IPS-NIHi11 (cell line): ENCODE data around the gene KDM2B.

Source experiments
- DNase-seq: peaks from one replicate; pipeline ENCODE4 v3.0.0; 2012; ENCODE audit warnings: mixed read lengths, low spot score

Gene KDM2B

GRCh38 chr12:121580959-121581685, at the start of gene KDM2B:
Gene KDM2B (minus strand): TSS chr12:121581023. CDS start chr12:121580911, 112 bp downstream.
- DNase-seq, result no peak

DNA sequence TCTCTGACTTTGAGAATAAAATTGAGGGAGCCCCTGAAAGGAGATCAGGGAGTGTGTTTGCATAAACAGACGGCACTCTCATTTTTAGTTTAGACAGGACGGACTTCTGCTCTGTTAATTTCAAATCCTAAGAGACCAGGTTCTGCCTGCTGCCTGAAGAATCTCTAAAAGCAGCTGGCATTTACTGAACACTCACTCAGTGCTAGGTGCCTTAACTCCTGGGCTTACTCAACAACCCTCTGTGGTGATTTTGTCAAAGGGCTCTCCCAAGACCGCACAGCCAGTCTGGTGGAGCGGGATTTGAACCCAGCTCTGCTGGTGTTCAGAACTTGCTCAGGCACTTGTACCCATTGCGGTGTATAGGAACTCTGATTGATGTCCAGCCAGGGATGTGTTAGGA, 47.7 kb upstream of the KDM2B start:
- no peak for DNase-seq

- no peak for DNase-seq
Observed at GRCh38 chr12:121628037-121628436, 47.2 kb upstream of the KDM2B start.

DNA sequence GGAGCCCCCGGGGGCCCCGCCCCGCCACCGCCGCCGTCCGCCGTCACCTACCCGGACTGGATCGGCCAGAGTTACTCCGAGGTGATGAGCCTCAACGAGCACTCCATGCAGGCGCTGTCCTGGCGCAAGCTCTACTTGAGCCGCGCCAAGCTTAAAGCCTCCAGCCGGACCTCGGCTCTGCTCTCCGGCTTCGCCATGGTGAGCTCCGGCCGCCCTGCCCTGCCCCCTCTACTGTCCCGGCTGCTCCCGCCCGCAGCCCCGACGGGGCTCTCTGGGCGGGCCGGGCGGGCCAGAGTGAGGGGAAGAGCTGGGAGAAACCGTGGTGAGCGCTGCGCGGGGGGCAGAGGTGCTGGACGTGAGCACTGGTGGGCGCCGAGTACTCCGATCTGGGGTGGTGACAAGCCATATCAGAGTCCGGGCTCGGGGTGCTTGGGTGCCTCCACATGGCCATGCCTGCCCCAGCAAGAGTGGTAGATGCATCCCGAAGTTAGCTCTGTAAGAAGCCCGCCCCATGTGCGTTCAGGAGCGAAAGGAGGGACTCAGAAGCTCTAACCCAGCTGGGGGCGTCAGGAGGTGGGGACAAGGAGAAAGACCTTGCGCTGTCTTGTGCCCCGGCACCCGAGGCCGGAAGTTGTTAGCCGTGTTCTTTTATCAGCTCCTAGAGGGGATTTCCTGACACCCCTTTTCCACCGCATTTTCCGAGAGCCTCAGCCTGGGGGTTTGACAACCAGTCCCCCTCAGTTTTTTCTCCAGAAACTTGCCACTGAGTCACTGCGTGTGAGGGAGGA, 46.2 kb upstream of the KDM2B start:
- peak; percentile 70 for DNase-seq

- peak; percentile 94 for DNase-seq
Observed at GRCh38 chr12:121626087-121626852, 45.4 kb upstream of the KDM2B start, which contains the start of gene ORAI1. Gene ORAI1 (plus strand): TSS chr12:121626530.

DNA sequence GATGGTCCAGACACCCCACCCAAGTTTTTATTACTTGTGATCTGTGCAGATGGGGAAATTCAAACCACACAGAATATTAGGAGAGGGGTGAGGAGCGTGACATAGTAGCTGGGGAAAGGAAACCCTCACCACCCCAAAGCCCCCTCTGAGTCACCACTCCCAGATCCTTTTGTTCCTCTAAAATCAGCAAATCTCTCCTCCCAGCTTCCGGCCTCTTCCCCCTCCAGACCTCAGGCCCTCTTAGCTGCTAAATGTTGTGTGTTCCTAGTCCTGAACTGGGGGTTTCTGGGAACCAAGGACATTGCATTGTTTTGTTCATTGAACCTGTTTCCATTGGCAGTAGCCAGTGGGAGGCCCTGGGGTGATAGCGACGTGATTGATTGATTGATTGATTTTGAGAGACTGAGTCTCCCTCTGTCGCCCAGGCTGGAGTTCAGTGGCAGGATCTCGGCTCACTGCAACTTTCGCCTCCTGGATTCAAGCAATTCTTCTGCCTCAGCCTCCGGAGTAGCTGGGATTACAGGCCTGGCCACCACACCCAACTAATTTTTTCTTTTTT, 39.6 kb upstream of the KDM2B start:
- no peak for DNase-seq

- DNase-seq, result no peak
Observed at GRCh38 chr12:121618659-121619233, 37.9 kb upstream of the KDM2B start.

GRCh38 chr12:121614872-121615467, 34.1 kb upstream of the KDM2B start:
- DNase-seq, result no peak

DNA sequence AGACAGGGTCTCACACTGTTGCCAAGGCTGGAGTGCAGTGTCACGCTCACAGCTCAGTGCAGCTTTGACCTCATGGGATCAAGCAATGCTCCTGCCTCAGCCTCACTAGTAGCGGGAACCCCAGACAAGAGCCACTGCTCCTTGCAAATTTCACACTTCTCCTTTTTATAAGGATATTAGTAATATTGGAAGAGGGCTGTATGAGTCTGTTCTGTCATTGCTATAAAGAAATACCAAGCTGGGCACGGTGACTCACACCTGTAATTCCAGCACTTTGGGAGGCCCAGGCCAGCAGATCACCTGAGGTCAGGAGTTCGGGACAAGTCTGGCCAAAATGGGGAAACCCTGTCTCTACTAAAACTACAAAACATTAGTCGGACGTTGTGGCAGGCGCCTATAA, 32.6 kb upstream of the KDM2B start:
- DNase-seq, result no peak

DNA sequence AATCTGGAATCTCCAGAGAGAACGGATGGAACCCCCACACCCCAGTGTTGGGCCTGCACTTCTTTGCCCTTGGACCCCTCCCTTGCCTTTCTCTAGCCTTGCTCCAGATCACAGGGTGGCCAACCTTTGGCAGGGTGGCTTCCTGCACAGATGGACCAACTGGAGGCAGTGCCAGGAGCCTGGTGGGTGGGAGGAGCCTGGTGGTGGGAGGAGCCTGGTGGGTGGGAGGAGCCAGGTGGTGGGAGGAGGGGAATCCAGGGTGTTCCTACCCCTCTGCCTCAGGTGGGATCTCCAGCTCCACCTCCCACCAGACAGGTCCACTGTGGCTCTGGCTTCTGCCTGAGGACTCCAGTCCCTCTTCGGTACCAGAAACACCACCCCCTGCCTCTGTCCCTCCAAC, 30.5 kb upstream of the KDM2B start:
- peak; percentile 87 for DNase-seq

DNA sequence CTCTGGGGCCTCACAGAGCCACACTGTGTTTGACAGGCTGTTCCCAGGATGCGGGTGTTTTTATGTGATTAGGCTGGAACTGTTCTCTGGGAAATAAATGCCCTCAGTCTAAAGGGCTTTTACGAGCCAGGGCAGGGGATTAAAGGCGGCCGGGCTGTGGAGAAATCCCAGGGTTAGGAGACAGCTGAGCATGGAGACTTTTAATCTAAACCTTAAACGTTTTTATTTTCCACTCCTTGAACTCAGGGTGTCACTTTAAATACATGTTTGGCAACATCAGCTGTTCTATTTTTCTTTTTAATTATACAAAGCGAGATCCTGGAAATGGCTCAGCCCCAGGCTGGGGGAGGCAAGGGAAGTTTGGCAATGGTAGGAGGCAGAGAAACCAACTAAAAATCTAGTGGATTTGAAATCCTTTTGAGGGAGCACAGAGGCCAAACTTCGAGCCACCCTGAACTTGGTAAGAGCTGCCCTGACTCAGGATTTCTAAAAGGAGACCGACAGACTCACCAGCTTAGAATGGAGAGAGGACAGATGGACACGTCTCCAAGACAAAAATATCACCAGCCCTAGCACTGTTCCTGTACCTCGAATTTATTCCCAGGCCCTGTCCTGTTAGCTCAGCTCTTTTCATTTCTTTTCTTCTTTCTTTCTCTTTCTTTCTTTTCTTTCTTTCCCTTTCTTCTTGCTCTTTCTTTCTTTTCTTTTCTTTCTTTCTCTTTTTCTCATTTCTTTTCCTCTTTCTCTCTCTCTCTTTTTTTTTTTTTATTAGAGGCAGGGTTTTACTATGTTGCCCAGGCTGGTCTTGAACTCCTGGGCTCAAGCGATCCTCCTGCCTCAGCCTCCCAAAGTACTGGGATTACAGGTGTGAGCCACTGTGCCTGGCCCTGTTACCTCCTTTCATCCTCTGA, 29.7 kb upstream of the KDM2B start:
- DNase-seq, result no peak

DNA sequence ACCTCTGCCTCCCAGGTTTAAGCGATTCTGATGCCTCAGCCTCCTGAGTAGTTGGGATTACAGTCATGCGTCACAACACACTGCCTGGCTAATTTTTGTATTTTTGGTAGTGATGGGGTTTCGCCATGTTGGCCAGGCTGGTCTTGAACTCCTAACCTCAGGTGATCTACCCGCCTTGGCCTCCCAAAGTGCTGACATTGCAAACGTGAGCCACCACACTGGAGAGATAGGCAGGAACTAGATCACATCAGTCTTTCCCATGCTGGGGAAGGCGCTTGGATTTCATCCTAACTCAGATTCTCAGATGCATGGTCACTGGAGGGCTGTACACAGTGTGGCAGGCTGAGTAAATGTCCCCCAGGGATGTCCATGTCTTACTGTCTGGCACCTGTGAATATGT, 27.5 kb upstream of the KDM2B start:
- no peak for DNase-seq

DNA sequence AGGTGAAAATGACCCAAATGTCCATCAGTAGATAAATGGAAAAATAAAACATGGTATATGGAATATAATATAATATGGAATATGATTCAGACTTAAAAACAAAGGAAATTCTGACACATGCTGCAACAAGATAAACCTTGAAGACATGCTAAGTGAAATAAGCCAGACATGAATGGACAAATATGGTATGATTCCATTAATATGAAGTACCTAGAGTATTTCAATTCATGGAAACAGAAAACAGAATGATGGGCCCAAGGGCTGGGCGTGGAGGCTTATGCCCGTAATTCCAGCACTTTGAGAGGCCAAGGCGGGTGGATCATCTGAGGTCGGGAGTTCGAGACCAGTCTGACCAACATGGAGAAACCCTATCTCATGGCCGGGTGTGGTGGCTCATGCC, 22.8 kb upstream of the KDM2B start:
- no peak for DNase-seq

- DNase-seq, result no peak
Observed at GRCh38 chr12:121602766-121603165, 21.9 kb upstream of the KDM2B start.

- no peak for DNase-seq
Observed at GRCh38 chr12:121600702-121601336, 20.0 kb upstream of the KDM2B start.

- no peak for DNase-seq
Observed at GRCh38 chr12:121596526-121596925, 15.7 kb upstream of the KDM2B start.

GRCh38 chr12:121595520-121595919, 14.7 kb upstream of the KDM2B start:
- no peak for DNase-seq

DNA sequence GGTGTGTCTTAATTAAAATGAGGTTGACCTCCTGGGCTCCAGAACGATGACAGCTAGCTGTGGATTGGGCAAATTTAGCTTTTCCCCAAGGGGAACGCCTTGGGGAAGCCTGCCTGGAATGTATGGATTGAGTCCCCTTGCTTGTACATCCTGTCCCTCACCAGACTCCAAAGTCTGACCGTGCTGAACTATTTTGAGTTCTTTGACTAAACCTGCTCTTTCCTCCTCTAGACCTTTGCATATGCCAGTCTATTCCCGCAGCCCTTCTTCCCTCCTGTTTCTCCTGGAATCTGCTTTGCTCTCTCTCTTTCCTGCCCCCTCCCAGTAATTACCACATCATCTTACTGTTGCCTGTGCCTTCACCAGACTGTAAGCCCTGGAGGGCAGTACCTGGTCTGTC, 11.5 kb upstream of the KDM2B start:
- no peak for DNase-seq

DNA sequence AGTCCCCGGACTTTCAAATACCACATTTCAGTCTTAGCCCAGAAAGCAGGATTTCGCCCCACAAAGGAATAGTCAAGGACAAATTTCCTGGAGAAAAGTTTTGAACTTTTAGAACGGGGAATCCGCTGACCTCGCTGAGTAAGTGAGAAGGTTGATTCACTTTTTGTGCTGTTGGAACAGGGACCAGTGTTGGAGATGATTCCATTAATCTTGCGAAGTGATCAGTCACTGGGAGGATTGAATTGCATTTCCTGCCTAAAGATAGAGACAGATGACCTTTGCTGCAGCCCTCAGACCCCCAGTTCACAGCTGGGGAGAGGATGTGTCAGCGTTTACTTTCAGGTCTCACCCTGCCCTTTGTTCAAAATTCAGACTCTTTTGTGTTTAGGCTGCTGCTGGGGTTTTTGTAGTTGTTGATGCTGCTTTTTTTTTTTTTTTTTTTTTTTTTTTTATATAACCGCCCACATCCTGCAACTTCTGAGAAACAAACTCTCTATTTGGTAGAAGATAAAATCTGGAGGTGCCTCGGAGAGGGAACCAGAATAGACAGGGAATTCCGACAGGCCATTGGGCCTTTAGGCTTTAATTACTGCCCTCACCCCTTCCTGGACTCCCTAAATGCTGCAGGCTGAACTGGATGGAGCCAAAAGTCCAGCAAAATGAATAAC, 9.8 kb upstream of the KDM2B start:
- DNase-seq, result no peak
